HepG2 (cell line): ENCODE results near the gene PPP1R16B. TPM values are rescaled to one million over a fixed set of nuclear protein-coding genes. Genes with fewer than 3 reads are reported as not detected.
A peak's percentile ranks its signal among the peaks of the same experiment; 100 is the strongest.

Experiments used
- ASH2L ChIP-seq: fragments of 300-600, 200-600 bp; sonication (generic); IDR thresholded peaks from 2 replicates; pipeline ENCODE4 v1.7.0; 2017; ENCODE audit warnings: low read depth, mild to moderate bottlenecking, moderate library complexity, mixed read lengths, low read length; ENCODE audit not compliant: insufficient read length
- ATM ChIP-seq: fragments of 450-650 bp; IDR thresholded peaks from 2 replicates; pipeline ENCODE4 v1.7.1; 2017; ENCODE audit warnings: mild to moderate bottlenecking, borderline replicate concordance
- CEBPB ChIP-seq: IDR thresholded peaks from 2 replicates; pipeline ENCODE4 v1.6.1; 2011; ENCODE audit warnings: low read depth, low read length, improper control_type of control experiment, borderline replicate concordance
- DDIT3 ChIP-seq: sonication (generic); formaldehyde crosslinking; IDR thresholded peaks from 2 replicates; pipeline ENCODE4 v1.4.0; 2020; ENCODE audit warnings: mild to moderate bottlenecking, missing genetic modification reagents
- EP300 ChIP-seq, 3 experiments: sonication (generic) in 1 of 3; formaldehyde crosslinking in 1 of 3; IDR thresholded peaks; 2 replicates each; pipeline versions ENCODE4 v1.5.1 to v1.6.1; 2011 to 2020; ENCODE audit warnings: low read depth in 2 of 3, low read length in 2 of 3, borderline replicate concordance in 1 of 3, improper control_type of control experiment in 1 of 3, mild to moderate bottlenecking in 1 of 3, missing genetic modification reagents in 1 of 3, moderate library complexity in 1 of 3
- FOXA1 ChIP-seq, 2 experiments: fragments of 450-650 bp in 1 of 2; sonication (generic) in 1 of 2; formaldehyde crosslinking in 1 of 2; IDR thresholded peaks; 2 replicates each; pipeline versions ENCODE4 v1.4.0 to v1.6.1; 2016 to 2020; ENCODE audit warnings: missing genetic modification reagents in 1 of 2
- FOXO4 ChIP-seq: sonication (generic); formaldehyde crosslinking; conservative IDR thresholded peaks from 2 replicates; pipeline ENCODE4 v1.8.1; 2023; ENCODE audit warnings: missing genetic modification reagents
- HDAC1 ChIP-seq: sonication (generic); formaldehyde crosslinking; IDR thresholded peaks from 2 replicates; pipeline ENCODE4 v1.5.1; 2020; ENCODE audit warnings: mild to moderate bottlenecking, missing genetic modification reagents
- MAX ChIP-seq: IDR thresholded peaks from 2 replicates; pipeline ENCODE4 v1.6.1; 2012; ENCODE audit warnings: inconsistent platforms
- POLR2G ChIP-seq: fragments of 200-400 bp; formaldehyde crosslinking; IDR thresholded peaks from 2 replicates; pipeline ENCODE4 v1.6.1; 2018; ENCODE audit warnings: mild to moderate bottlenecking, low read depth, low read length, moderate library complexity
- RBFOX2 ChIP-seq: fragments of 200-400 bp; formaldehyde crosslinking; IDR thresholded peaks from 2 replicates; pipeline ENCODE4 v1.6.1; 2017; ENCODE audit warnings: low read depth, mild to moderate bottlenecking, low read length
- ZBTB44 ChIP-seq: sonication (generic); formaldehyde crosslinking; IDR thresholded peaks from 2 replicates; pipeline ENCODE4 v1.4.0; 2020; ENCODE audit warnings: missing genetic modification reagents
- ZFP36L1 ChIP-seq: sonication (generic); formaldehyde crosslinking; IDR thresholded peaks from 2 replicates; pipeline ENCODE4 v1.8.0; 2022; ENCODE audit warnings: mild to moderate bottlenecking, missing genetic modification reagents, moderate library complexity
- ZHX1 ChIP-seq: sonication (generic); formaldehyde crosslinking; IDR thresholded peaks from 2 replicates; pipeline ENCODE4 v1.8.1; 2022; ENCODE audit warnings: low read depth, mild to moderate bottlenecking, missing genetic modification reagents
- ZNF274 ChIP-seq: sonication (generic); formaldehyde crosslinking; IDR thresholded peaks from 2 replicates; pipeline ENCODE4 v1.5.1; 2020; ENCODE audit warnings: mild to moderate bottlenecking, missing genetic modification reagents
- ZNF3 ChIP-seq: IDR thresholded peaks from 2 replicates; pipeline ENCODE4 v1.7.0; 2017; ENCODE audit warnings: inconsistent platforms
- ZNF33A ChIP-seq: sonication (generic); formaldehyde crosslinking; IDR thresholded peaks from 2 replicates; pipeline ENCODE4 v1.5.1; 2020; ENCODE audit warnings: missing genetic modification reagents, mild to moderate bottlenecking, moderate library complexity, borderline replicate concordance
- ZNF670 ChIP-seq: sonication (generic); formaldehyde crosslinking; IDR thresholded peaks from 2 replicates; pipeline ENCODE4 v1.8.0; 2022; ENCODE audit warnings: mild to moderate bottlenecking, missing genetic modification reagents, borderline replicate concordance
- ZNF737 ChIP-seq: sonication (generic); formaldehyde crosslinking; IDR thresholded peaks from 2 replicates; pipeline ENCODE4 v1.5.0; 2020; ENCODE audit warnings: missing genetic modification reagents, mild to moderate bottlenecking, borderline replicate concordance
- ZNF782 ChIP-seq: sonication (generic); formaldehyde crosslinking; IDR thresholded peaks from 2 replicates; pipeline ENCODE4 v1.4.0; 2020; ENCODE audit warnings: missing genetic modification reagents, mild to moderate bottlenecking, borderline replicate concordance
- polyA plus RNA-seq, 8 experiments: library from polyadenylated mRNA; depleted of rRNA in 3 of 8; stranded (reverse) in 7 of 8; unstranded in 1 of 8; fragments of >200 nt; fragmentation: Illumina TruSeq in 4 of 8; extraction: Trizol in 4 of 8; gene quantifications; 2 replicates each; pipeline versions ENCODE4 v1.2.1 to v1.2.3, GENCODE V29; 2011 to 2016; ENCODE audit warnings: low read depth in 4 of 8, missing spikeins in 1 of 8, mixed read lengths in 1 of 8; ENCODE audit not compliant: insufficient read depth in 1 of 8
- total RNA-seq, 5 experiments: library from RNA; depleted of rRNA; stranded (reverse); fragments of >200 nt; fragmentation: Illumina TruSeq; extraction: Trizol; gene quantifications; 2 replicates each; pipeline ENCODE4 v1.2.3, GENCODE V29; 2016; ENCODE audit warnings: low read depth in 1 of 5

PPP1R16B gene
- total and polyA plus RNA-seq, 2 of the 13 experiments (the other 11 are each of a cell fraction or from before 2014, with no cell fraction given), result 0.02 to 0.11 TPM

GRCh38 chr20:38883981-38884733, 78.7 kb downstream of the PPP1R16B start (continued):
- TF ChIP-seq ZHX1 (CRISPR knock-in tag) (0 out of 2 replicates have a peak, but pooled peaks have one; percentile 24), ATM (no peak), ZBTB44 (CRISPR knock-in tag) (no peak), MAX (no peak), ASH2L (no peak), POLR2G (no peak), ZNF274 (CRISPR knock-in tag) (no peak), CEBPB (peak; percentile 96), DDIT3 (CRISPR knock-in tag) (no peak), RBFOX2 (no peak), ZNF737 (CRISPR knock-in tag) (no peak), EP300 (IDR thresholded peaks at IDR 0.05; ENCODE audit: low read depth in 2 of 2, low read length in 2 of 2) (peak in 1 of 2 experiments; percentile 14; a peak in 1 of 4 replicates), EP300 (CRISPR knock-in tag; IDR thresholded peaks at IDR 0.05; ENCODE audit: borderline replicate concordance) (no peak), HDAC1 (CRISPR knock-in tag) (no peak), ZNF33A (no peak), FOXO4 (CRISPR knock-in tag) (0 out of 2 replicates have a peak, but pooled peaks have one; percentile 14), ZNF670 (CRISPR knock-in tag) (no peak), ZFP36L1 (CRISPR knock-in tag) (no peak), FOXA1 (IDR thresholded peaks at IDR 0.05) (no peak), FOXA1 (CRISPR knock-in tag; IDR thresholded peaks at IDR 0.05) (peak; percentile 52), ZNF782 (CRISPR knock-in tag) (no peak), ZNF3 (CRISPR knock-in tag) (no peak)
